ENCODE results near the gene CREB3L4.

The CREB3L4 gene

DNA sequence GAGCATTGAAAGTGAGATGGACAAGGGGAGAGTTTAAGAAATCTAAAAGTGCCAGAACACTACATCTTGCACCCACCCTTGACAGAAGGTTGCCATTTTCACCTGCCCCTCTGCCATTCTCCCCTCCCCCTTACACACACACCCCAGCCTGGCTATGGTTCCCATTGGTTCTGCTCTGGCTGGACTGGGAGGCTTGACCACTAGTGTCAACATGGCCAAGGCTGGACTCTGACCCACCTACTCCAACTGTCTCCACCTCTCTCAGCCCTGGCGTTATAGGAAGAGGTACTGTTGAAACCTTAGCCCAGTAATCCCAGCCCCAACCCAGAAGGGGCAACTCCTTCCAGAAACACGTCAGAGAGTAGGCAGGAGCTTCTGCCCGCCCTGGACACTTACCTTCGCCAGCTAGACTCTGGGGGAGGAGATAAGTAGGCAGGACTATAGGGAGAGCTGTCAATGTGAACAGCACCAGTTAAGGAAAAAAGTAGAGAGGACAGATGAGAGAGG lies 13.8 kb upstream of the CREB3L4 start:
- H3K4me3 ChIP-seq (ENCODE audit: control insufficient read depth, low read depth, low read length), result no peak overlapping the region
- no peak for DNase-seq (ENCODE audit: low read depth)
- TF ChIP-seq CTCF (IDR thresholded peaks at IDR 0.05; ENCODE audit: control insufficient read depth, insufficient read depth, low read depth, low read length, missing control alignments), result no peak

DNA sequence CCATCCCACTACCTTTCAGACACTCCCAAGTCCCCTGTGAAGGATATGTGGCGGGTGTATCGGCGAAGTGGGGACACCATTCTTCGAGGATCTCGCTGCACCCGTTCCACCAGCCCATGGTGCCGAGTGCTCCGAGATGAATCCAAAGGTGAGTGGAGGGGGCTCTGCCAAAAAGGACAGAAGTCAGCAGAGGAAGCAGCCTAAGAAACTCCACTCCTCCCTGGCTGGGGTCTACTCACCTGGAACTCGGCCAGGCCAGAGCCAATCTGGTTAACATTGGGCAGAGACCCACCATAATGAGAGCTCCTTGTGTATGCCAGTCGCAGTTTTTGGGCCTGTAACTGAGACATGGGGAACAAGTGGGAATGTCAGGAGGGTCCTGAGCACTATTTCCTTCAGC lies 12.9 kb upstream of the CREB3L4 start:
- no peak for TF ChIP-seq CTCF (IDR thresholded peaks at IDR 0.05; ENCODE audit: control insufficient read depth, insufficient read depth, low read depth, low read length, missing control alignments)
- no peak for DNase-seq (ENCODE audit: low read depth)
- no peak overlapping the region for H3K4me3 ChIP-seq (ENCODE audit: control insufficient read depth, low read depth, low read length)

DNA sequence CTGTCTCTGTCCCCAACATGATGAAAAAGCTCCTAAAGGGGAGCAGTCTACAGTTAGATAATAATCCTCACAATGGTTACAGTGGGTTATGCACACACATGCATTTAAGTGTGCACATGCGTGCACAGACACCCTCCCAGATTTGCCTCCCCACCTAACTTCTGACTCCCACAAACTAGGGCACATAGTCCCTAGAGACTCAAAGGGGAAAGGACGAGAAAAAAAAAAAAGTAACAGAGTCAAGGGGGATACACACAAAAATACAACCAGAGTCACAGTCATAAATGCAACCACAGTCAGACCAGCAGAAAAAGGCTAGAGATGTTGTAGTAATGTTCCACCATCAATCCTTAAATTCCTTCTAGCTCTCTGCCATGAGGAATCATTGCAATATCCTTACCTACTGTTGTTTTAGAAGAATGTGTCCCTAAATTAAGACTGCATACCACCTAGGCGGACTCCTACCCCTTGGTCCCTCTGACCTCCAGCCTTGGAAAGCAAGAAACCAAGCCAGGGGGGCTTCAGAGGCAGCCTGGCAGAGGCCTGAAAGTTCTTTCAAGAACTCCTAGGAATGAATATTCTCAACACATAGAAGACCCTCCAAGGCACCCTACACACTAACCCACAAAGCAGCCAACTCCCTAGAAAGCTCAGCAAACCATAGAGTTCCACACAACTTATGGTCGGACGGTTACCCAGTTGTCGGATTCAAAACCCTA lies 10.5 kb upstream of the CREB3L4 start:
- H3K4me3 ChIP-seq (ENCODE audit: control insufficient read depth, low read depth, low read length), result peak overlapping the region; percentile 97
- DNase-seq (ENCODE audit: low read depth), result no peak
- no peak for TF ChIP-seq CTCF (IDR thresholded peaks at IDR 0.05; ENCODE audit: control insufficient read depth, insufficient read depth, low read depth, low read length, missing control alignments)

- peak overlapping the region; percentile 97 for H3K4me3 ChIP-seq (ENCODE audit: control insufficient read depth, low read depth, low read length)
- TF ChIP-seq CTCF (IDR thresholded peaks at IDR 0.05; ENCODE audit: control insufficient read depth, insufficient read depth, low read depth, low read length, missing control alignments), result no peak
- DNase-seq (ENCODE audit: low read depth), result no peak
Measured at GRCh38 chr1:153957744-153958110, 10.0 kb upstream of the CREB3L4 start.

DNA sequence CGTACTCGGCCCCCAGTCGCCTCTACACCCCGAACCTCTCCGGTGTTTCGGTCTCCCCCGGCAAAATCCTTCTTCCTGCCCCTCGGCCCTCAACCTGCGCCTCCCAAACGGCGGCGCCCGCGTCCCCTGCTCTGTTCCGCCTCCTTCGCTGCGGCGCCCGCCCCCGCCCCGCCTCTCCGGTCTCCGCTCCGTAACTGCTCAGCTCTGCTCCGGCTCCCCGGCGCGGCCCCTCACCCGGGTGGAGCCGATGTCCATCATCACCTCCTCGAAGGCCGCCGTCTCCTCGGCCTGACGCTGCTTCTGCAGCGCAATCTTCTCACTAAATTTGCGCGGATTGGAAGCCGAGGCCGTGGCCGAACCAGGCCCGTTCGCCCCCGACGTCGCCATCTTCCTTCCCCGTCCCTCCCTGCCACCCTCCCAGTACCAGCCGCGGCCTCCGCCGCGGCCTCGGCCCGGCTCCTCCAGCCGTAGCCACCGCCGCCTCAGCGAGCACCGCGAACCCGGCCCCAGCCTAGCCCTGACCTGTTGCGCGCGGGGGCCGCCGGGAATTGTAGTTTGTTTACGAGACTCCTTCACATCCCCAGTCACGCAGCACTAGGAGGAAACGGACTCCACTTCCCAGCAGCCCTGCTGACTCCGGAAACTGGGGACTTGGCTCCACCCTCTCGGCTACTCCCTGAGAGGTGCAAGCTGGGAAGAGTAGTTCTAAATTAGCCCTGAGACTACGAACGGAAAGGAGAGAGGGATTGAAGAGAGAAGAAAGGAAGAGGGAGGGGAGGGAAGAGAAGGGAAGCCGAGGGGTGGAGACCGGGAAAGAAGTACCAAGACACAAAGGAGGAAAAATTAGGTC lies 9.4 kb upstream of the CREB3L4 start, which contains the start of gene CRTC2:
Gene CRTC2, minus strand, starts transcription at position 502 of the 850 bp plus-strand sequence. Its CDS starts 115 bp downstream, at position 387.
- H3K4me3 ChIP-seq (ENCODE audit: control insufficient read depth, low read depth, low read length), result peak within 1 kb of the TSS; percentile 97
- peak; percentile 93 for DNase-seq (ENCODE audit: low read depth)
- no peak for TF ChIP-seq CTCF (IDR thresholded peaks at IDR 0.05; ENCODE audit: control insufficient read depth, insufficient read depth, low read depth, low read length, missing control alignments)

- no peak for DNase-seq (ENCODE audit: low read depth)
- no peak for TF ChIP-seq CTCF (IDR thresholded peaks at IDR 0.05; ENCODE audit: control insufficient read depth, insufficient read depth, low read depth, low read length, missing control alignments)
- H3K4me3 ChIP-seq (ENCODE audit: control insufficient read depth, low read depth, low read length), result peak overlapping the region; percentile 97
Measured at GRCh38 chr1:153958961-153959260, 8.8 kb upstream of the CREB3L4 start.

Data from AG09309 (cell line).